GM21390 (cell line): ENCODE measurements around the gene FXYD6.

Experiments used
- ATAC-seq: cut with Tn5 transposase; IDR thresholded peaks from one replicate; pipeline ENCODE4 v1.9.1; 2021; ENCODE audit not compliant: unreplicated experiment

The FXYD6 gene

DNA sequence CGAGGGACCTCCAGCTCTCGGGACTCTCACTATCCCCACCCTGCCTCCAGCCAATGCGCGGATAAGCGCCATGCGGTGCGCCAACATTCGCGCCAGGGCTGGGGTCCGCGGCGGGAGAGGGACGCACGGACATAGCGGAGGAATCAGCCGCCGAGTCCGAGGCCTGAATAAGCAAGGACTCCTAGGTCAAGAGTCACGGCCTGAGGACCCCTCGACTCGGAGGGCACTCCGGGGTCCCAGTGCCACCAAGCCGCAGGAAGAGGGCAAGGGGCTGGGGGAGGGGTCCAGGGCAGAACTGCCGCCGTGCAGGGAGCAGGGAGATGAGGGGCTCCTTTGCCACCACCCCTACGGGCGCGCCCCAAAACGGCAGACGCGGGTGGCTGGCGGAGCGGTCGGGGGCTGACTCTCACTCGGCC, 80.0 kb downstream of the FXYD6 start:
- no peak for ATAC-seq

- no peak for ATAC-seq
Observed at GRCh38 chr11:117795638-117796455, 80.6 kb downstream of the FXYD6 start.

DNA sequence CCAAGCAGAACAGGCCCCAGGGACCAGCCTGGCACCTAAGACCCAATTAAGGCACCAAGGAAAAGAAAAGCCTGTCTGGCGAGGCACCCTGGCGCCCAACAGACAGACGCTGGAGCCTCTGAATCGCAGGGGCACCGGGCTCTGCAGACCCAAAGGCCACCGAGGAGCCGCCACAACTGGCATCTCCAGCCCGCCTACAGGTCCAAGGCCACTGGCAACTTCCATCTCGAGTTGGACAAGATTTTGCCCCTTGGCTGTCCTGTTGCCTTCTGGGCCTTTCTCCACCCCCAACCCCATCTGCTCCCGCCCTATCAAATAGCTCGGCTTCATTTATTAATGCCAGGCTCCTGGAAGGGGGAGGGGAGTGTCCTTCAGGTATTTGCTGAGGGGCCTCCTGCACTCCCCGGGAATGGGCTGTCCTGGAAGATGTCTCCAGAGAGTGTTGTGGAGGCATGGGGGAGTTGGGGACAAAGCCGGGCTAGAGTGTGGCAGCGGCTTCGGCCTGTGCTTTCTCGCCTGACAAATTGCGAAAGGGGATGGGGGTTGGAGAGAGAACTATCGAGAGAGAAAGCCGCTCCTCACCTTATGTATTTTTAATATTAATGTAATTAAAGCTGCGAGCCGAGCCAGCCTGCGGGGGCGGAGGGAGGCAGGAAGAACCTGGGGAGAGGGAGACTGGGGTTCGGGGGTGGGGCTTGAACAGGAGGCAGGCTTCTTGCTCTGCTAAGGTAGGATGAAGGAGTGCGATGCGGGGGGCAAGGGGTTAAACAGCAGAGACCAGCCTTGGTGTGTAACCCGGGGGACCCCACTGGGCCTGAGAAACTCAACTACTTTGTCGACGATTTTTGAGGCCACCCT, 81.5 kb downstream of the FXYD6 start:
- no peak for ATAC-seq

- ATAC-seq: no peak
Observed at GRCh38 chr11:117794135-117794534, 82.3 kb downstream of the FXYD6 start.

DNA sequence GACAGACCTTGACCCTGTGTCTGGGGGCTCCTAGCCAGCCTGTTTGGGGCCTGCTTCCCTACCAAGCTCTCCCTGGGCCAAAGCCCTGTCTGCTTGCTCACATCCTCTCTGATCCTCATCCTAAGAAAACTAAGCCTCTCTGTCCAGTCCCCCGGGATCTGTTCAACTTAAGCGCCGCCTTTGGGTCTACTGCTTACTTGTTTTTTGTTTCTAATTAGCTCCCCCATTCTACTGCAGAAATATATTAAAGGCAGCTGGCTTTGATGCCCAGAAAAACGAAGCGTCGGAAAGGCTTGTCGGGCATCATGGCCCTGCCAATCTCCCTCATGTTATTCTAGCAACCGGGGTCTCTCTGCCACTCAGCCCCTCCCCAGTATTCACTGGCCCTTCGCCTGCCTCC, 82.9 kb downstream of the FXYD6 start:
- no peak for ATAC-seq

DNA sequence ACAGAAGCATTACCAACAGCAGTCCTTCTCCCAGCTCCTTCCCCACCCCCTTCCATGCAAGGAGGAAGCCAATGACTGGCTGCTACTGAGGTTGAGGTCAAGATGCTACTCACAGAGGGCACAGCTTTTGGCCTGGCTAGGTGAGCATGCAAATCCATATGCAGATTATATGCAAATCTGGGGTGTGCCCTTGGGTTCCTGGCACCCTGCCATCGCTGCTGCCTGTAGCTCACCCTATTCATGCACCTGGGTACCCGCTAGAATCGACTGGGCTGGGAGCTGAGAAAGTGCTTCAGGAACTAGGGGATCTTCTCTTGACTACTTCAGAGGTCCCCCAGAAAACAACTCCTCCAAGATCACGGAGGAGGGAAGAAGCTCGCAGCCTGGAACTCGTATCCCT, 83.5 kb downstream of the FXYD6 start:
- no peak for ATAC-seq

DNA sequence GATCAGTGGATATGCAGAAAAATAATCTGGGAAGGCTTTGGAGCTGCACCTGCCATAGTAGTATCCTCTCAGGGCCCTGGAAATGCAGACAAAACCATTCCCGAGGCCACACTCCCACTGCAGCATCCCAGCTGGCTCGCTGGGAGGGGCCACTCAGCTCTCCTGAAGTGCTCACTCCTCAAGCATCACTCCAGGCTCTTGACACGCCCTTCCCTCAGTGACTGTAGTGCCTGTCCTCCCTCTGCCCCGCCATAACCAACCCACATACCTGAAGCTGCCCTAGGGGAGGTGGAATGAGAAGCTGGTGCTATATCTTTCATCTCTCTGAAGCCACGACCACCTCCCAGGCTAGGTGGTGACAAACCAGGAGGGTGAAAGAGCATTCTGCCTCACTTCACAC, 84.2 kb downstream of the FXYD6 start:
- no peak for ATAC-seq

DNA sequence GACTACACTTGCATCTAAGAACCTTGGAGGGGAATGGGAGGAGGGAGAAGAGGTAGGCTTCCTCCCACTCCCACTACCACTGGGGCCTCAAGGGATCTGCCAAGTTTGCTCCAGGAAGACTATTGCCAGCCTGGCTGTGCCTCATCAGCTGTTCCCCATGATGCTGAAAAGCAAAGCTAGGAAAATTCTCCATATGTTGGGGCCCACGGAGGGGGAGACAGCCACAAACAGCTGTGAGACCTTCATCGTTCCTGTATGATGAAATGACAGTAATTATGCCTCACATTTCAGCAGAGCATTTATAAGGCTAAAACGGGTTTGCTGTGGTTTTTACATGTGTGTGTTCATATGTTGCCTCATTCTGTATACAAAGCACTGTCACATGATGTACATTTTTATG, 86.2 kb downstream of the FXYD6 start:
- no peak for ATAC-seq

DNA sequence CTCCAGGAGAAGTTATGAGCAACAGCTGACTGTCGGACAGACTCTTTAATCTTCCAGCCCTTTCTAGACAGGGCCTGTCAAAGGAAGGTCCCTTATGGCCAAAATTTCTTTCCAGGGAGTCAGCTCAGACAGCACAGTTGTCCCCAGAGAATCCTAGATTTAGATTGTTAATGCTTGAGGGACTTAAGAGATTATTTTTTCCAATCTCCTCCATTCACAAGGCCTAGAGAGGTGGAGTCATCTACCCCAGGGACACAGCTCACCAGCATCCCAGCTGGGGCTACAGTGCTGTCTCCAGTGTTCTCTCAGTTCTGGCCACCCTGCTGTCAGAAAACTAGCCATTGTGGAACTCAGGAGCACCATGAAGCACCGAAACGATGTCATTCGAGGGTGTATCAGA, 87.2 kb downstream of the FXYD6 start:
- no peak for ATAC-seq
